ENCODE data around the gene CA12. TPM values are rescaled to one million over a fixed set of nuclear protein-coding genes. Genes with fewer than 3 reads are reported as not detected.

CA12 gene
- total and polyA plus RNA-seq, 9 of the 15 experiments (the other 6 are each of a cell fraction or from before 2014, with no cell fraction given): 0.01 to 0.78 (median 0.15) TPM; not detected in 1

DNA sequence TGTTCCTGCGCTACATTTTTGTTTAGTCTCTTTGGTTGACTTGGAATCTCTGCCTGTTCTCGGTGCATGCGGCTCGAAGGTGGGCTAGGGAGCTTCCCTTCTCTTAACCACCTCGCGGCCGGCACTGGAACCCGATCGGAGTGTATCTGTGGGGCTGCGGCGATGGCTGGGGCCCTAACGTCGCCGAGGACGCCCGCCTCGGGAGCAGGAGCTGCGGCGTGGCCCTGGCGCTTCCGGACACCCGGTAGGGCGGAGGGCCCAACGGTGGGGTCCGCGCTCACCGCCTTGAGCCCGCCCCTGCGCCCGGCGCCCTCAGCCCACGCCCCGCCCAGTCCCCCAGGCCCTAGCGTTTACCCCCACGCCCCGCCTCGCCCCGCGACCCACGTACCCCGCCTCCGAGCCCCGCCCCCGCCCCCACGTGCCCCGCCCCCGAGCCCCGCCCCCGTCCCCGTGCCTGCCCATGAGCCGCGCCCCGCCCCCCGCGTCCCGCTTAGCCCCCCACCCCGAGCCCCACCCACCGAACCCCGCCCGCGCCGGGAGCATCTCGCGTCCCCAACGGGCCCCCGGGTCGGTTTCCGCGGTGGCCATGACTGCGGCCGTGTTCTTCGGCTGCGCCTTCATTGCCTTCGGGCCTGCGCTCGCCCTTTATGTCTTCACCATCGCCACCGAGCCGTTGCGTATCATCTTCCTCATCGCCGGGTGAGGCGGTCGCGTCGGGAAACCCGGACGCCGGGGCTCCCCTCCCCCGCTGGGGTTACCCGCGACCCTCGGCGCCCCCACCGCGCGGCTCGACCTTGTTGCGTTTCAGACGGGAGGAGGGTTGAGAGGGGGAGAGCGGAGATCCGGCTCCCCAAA, 104.4 kb downstream of the CA12 start, which contains the start of gene APH1B (continued):
- TF ChIP-seq ZBTB49 (CRISPR knock-in tag; IDR thresholded peaks at IDR 0.05; ENCODE audit: borderline replicate concordance) (no peak), SMAD4 (CRISPR knock-in tag; conservative IDR thresholded peaks at IDR 0.05) (peak; percentile 23), MAZ (CRISPR knock-in tag; conservative IDR thresholded peaks at IDR 0.05 in 1 of 2, IDR thresholded peaks at IDR 0.05 in 1 of 2) (peak in 1 of 2 experiments; percentile 64; a peak in 2 of 4 replicates), ARID3A (IDR thresholded peaks at IDR 0.05; ENCODE audit: borderline replicate concordance, low read depth, low read length) (no peak), GATAD2A (IDR thresholded peaks at IDR 0.05) (peak; percentile 33; the same call in 1 of the 2 replicates), MAFK (IDR thresholded peaks at IDR 0.05; ENCODE audit: low read length) (no peak), PCBP1 (IDR thresholded peaks at IDR 0.05; ENCODE audit: low read depth, low read length, poor library complexity, severe bottlenecking) (peak; percentile 14), FUS (optimal IDR thresholded peaks at IDR 0.05; ENCODE audit: low read depth, low read length) (no peak), PRDM10 (IDR thresholded peaks at IDR 0.05; ENCODE audit: partially characterized antibody) (no peak), MYBL2 (IDR thresholded peaks at IDR 0.05; ENCODE audit: low read depth) (no peak), MYBL2 (CRISPR knock-in tag; IDR thresholded peaks at IDR 0.05; ENCODE audit: borderline replicate concordance) (no peak)
- TF ChIP-seq, protein P1, sequence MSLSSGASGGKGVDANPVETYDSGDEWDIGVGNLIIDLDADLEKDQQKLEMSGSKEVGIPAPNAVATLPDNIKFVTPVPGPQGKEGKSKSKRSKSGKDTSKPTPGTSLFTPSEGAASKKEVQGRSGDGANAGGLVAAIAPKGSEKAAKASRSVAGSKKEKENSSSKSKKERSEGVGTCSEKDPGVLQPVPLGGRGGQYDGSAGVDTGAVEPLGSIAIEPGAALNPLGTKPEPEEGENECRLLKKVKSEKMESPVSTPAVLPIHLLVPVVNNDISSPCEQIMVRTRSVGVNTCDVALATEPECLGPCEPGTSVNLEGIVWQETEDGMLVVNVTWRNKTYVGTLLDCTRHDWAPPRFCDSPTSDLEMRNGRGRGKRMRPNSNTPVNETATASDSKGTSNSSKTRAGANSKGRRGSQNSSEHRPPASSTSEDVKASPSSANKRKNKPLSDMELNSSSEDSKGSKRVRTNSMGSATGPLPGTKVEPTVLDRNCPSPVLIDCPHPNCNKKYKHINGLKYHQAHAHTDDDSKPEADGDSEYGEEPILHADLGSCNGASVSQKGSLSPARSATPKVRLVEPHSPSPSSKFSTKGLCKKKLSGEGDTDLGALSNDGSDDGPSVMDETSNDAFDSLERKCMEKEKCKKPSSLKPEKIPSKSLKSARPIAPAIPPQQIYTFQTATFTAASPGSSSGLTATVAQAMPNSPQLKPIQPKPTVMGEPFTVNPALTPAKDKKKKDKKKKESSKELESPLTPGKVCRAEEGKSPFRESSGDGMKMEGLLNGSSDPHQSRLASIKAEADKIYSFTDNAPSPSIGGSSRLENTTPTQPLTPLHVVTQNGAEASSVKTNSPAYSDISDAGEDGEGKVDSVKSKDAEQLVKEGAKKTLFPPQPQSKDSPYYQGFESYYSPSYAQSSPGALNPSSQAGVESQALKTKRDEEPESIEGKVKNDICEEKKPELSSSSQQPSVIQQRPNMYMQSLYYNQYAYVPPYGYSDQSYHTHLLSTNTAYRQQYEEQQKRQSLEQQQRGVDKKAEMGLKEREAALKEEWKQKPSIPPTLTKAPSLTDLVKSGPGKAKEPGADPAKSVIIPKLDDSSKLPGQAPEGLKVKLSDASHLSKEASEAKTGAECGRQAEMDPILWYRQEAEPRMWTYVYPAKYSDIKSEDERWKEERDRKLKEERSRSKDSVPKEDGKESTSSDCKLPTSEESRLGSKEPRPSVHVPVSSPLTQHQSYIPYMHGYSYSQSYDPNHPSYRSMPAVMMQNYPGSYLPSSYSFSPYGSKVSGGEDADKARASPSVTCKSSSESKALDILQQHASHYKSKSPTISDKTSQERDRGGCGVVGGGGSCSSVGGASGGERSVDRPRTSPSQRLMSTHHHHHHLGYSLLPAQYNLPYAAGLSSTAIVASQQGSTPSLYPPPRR (CRISPR knock-in tag; IDR thresholded peaks at IDR 0.05; ENCODE audit: borderline replicate concordance): no peak
